GM18517 (cell line): ENCODE measurements around the gene FOXF1.

Source experiments
- ATAC-seq: cut with Tn5 transposase; IDR thresholded peaks from one replicate; pipeline ENCODE4 v1.9.1; 2021; ENCODE audit warnings: mild to moderate bottlenecking, moderate library complexity; ENCODE audit not compliant: unreplicated experiment

The FOXF1 gene

GRCh38 chr16:86492267-86492960 is 17.9 kb upstream of the FOXF1 start:
- ATAC-seq = no peak

GRCh38 chr16:86492961-86493629 is 17.2 kb upstream of the FOXF1 start:
- no peak for ATAC-seq

DNA sequence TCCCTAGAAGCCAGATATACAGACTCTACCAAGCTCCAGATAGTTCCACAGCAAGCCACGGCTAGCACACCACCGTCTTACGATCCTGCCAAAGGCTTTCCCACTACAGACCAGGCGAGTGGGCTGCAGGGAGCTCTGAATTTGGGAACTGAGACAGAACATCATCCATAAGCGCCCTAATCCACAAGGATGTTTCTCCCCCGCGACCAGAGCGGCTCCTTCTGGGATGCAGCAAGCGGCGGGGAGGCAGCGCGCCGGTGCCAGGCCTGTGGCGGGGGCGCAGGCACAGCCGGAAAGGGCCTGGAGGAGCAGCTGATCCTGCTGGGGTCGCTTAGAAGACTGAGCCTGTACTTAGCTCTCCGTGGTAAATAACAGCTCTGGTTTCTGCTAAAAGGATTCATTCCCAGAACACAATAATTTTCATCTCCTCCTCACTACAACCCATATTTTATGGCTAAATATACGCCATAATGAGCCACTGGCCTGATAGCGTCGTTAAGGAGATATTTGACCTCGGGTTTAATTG is 16.2 kb upstream of the FOXF1 start:
- ATAC-seq = no peak

DNA sequence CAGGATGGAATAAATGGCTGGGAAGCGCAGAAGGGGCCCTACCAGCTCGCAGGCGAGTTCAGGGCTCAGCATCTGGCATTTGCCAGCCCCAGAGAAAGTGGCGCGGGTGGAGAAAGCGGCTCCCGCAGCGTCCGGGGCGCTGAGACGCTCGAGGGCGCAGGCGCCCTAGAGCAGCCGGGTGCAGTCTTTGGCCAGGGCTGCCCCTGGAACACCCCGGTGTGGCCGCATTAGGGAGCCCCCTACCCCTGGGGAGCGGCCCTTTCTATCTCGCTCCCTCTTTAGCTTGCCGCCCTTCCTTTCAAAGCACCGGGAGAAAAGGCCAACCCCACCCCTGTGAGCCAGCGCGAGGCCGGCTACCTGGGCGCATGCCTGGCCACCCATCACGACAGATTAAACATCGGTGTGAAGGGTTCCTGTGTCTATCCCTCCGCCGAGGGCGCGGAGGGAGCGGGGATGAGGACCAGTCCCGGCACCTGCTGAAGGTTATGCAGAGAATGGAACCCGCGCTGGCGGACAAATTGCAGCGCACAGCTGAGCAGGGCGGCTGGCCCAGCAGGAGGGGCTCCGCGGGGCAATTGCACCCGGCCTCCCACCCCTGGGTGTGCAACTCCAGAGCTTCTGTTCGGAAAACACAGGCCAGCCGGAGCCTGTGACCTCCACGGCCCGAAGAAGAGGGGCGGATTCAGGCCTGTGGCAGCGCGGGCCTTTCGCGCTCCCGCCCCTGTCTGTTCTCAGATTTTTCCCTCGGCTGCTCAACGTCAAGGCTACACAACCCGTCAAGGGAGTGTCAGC is 15.6 kb upstream of the FOXF1 start:
- ATAC-seq = no peak

DNA sequence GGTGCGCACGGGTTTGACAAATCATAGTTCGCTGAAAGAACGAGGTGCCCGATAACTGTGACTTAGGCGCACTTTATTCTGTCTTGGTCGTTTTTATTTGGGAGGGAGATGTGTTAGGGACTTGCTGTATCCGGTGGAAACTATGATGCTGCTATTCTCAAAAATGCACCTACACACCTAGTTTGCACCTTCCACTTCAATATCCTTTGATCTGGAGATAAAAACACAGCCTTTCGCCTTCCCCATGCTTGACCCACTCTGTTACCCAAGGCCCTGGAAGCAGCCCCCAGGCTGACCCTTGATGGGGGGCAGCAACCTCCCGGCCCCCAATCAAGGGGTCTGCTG is 15.0 kb upstream of the FOXF1 start:
- ATAC-seq = no peak

DNA sequence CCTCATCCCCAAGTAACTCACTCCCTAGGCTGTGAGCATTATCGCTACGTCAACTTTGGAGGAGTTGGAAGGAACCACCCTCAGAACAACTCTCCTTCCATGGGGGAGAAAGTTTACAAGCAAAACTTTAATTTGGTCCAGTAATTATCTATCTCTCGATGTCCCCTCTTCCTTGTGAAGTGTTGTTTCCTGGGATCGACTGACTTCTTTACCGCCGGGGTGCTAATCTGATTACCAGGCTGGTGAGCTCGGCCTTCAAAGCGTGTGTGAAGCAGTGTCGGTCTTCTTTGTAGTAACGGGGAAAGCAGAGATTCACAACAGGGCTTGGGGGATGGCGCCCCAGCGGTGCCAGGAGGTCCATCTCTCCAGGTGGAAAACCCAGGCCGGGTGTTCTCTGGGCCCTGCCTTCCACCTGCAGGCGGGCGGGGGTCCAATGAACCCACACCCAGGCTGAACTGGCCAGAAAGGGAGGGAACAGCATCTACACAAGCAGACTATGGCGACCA is 14.5 kb upstream of the FOXF1 start:
- ATAC-seq = no peak

DNA sequence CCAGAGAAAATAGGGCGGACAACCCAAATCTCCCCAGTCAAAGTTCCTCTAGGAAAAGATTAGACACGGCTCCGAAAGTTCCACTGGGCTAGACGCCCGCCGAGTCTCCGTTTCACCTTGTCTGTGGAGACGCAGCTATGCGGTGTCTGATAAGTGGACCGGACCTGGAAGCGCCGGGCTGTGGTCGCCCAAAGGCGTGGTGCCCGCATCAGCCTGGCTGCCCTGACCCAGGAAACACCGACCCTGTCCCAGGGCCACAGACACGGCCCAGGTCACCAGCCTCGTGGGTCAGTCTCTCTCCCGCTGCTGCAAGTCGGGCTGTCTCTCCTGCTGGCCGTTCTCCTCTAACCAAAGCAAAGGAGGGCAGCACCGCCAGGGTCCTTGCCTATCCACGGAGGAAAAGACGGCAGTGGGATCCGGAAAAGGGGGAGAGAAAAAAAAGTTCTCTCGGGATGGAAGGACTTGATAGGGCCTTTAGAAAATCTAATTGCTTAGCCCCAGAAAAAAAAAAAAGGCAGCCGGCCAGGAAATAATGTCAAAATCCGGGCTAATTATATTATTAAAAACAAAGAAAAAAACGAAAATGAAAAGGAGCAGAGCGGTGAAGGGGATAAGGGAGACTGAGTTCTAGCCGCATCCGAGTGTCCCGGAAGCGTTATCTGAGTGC is 13.9 kb upstream of the FOXF1 start:
- ATAC-seq = no peak

DNA sequence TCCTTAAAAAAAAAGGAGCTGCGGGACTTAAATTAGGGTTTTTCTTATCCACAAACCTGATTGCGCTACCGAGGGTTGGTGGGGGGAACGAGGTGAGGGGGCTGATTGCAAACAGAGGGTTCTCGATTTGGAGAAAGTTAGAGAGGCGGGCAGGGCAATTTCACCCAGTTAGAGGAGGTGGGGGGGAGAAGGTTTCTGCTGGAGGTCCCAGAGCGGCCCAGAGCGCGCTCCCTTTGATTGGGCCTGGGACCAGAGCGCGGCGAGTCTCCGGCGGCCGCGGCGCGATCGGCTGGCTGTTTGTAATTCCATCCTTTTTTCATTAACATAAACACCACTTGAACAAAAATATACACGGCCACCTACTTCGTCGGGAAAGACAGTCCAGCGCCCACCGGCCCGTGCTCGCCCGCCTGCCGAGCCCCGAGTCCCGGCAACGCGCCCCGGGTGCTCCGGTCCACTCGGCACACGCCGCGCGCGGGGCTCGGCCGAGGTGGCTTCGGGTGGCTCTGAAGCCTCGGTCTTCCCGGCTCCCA is 13.3 kb upstream of the FOXF1 start:
- no peak for ATAC-seq

DNA sequence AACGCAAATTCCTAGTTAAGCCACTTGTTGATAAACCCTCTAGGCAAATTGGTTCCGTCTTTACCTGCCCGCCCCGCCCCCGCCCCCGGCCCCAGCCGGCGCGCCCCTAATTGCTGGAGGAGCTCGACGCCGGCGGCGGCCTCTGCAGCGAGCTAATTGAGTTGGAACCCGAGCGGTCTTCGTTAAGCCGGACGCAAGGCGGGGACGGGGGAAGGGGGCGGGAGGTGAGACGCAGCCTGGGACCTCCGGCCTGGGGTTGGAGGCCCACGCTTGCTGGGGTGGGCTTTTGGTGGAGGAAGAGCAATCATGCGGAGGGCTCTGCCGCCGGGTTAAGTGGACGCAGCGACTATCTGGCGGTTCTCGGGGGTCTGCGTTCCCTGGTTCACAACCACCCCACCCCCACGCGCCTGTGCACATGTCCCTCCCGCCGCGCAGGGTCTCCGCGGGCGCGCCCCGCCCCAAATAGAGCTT is 12.7 kb upstream of the FOXF1 start:
- no peak for ATAC-seq

DNA sequence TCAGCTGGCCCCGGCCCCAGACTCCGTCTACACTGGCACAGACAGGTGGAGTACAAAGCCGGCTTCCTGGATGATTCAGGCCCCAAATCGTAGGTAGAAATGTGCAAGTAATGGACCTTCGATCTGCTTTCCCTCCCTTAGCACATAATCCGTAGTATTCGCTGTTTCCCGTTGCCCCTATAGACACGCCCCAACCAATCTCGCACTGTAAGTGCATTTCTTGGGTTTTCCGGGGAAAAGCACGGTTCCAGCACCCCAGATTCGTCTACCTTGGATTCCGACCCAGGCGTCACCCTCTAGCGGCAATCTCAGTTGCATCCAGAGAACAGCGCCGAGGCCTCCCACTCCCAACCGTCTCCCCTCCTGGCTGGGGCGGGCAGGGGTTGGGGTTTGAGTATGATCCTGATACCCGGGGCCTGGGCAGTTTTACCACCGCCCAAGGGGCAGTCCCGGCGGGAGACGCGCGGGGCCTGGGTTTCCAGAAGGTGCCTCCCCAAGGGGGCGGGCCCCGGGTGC is 12.1 kb upstream of the FOXF1 start:
- ATAC-seq = no peak

DNA sequence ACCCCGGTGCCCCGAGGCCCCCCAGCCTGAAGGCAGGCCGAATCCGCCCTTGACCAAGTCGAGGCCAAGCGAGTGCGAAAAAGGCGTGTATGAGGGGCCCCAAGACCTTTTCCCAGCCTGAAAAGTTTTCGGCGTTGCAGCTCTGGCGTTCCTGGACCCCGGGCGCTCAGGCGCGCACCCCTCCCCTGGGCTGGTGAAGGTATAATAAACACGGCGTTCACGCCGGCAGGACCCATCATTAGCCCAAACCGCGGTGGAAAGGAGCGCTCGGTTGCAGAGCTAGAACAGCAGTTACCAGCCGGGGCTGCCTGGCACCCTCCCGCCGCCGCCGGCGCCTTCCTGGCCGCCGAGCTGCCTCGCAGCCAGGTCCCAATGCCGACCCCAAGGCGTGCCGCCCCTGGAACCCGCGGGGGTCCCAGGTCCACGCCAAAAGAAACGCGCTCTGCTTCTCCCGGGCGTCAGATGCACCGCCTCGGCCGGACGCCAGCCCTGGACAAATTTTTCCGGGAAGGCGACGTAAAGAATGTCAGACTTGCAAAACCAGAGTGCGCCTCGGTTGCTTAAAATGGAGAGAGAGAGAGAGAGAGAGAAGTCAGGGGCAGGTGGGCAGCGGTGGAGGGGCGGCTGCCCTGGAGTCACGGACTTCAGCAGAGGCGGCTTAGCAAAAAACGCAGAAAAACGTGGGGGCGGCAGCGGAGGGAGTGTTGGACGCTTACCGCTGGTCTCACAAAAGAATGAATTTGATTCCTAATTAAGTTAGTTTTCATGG is 11.5 kb upstream of the FOXF1 start:
- no peak for ATAC-seq

- no peak for ATAC-seq
Measured at GRCh38 chr16:86499440-86499786, 10.9 kb upstream of the FOXF1 start.

GRCh38 chr16:86499889-86500707 is 10.2 kb upstream of the FOXF1 start:
- ATAC-seq = no peak

GRCh38 chr16:86500708-86501510 is 9.4 kb upstream of the FOXF1 start:
- no peak for ATAC-seq

GRCh38 chr16:86501989-86502855 is 8.1 kb upstream of the FOXF1 start:
- no peak for ATAC-seq

DNA sequence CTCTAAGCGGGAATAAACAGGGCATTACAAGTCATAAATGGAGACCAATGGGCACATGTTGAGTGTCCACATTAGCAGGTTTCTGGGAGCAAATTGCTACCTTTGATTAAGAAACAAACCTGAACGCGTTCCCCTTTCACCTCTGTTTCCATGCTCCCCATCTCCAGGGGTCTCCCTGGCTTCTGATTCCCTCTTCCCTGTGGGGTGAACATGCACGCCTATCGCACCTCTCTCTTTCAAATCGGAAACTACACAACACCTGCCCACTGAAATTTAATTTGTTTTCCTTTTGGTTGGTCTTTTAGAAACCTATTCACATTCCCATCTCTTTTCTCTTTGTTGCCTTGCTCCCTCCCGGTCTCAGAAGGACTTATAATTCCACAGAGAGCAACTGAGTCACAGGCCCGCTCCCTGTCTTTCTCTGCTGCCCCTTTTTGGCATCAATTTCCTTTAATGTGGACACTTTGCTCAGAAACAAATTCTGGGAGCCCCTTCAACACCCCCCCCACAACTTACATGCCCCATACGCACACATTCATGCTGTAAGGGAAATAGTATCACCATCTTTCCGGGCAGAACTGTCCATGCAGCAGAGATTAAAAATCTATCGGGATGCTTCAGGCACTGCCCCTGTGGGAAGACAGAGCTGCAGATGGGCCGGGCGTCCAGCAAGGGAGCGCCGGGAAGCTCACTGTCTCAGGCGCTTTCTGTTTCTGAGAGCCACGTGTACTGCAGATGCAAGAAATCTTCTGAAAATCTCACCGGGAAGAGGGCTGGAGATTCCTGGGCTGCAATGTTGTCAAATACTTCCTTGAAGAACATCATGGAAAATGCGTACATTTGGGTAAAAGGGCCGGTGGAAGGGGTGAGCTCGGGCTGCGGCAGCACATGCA is 7.2 kb upstream of the FOXF1 start:
- ATAC-seq = no peak
